ENCODE measurements around the gene LGALS7B. TPM values are rescaled to one million over a fixed set of nuclear protein-coding genes. Genes with fewer than 3 reads are reported as not detected.

Gene LGALS7B
- total and polyA plus RNA-seq, 10 of the 15 experiments (the other 5 are each of a cell fraction or from before 2014, with no cell fraction given) = not detected

DNA sequence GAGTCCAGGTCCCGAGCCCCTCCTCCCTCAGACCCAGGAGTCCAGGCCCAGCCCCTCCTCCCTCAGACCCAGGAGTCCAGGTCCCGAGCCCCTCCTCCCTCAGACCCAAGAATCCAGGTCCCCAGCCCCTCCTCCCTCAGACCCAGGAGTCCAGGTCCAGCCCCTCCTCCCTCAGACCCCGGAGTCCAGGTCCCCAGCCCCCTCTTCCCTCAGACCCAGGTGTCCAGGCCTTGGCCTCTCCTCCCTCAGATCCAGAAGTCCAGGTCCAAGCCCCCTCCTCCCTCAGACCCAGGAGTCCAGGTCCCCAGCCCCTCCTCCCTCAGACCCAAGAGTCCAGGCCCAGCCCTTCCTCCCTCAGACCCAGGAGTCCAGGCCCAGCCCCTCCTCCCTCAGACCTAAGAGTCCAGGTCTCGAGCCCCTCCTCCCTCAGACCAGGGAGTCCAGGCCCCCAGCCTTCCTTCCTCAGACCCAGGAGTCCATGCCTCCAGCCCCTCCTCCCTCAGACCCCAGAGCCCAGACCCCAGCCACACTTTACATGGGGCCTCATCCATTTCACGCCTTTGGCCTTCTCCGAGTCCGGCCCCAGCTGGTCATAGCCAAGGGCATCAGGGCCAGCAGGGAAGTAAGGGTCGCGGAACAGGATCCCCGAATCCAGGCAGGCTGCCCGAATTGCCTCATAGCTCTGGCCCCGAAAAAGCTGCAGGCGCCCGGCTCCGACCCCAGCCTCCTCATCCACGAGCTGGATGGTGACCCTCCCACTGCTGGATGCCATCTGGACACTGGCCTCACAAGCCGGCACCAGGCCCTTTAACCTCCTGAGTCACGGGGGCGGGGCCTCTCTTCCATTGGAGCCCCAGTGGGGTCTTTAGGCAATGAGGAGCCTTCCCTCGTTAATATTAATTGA lies 45.4 kb upstream of the LGALS7B start:
- 65% methylated on average over 17 of the region's 20 CpGs for WGBS (ENCODE audit: insufficient coverage, insufficient replicate concordance, low lambda C conversion rate, missing lambda C conversion rate)
- in situ Hi-C loops (cut with MboI) = no loop called here

More for the DNA sequence above, 45.4 kb upstream of the LGALS7B start:
- intact Hi-C loops (cut with micrococcal nuclease; ENCODE audit: unreplicated experiment) = no loop called here
- no peak overlapping the region for H3K4me2 ChIP-seq (ENCODE audit: control insufficient read depth, insufficient read depth)
- RAD21 ChIA-PET (ENCODE audit: unreplicated experiment) = no interaction called here
- ATAC-seq (no peak), DNase-seq (ENCODE audit: low read depth, low spot score) (no peak), FAIRE-seq (no peak)
- SMC1A ChIA-PET (ENCODE audit: uncharacterized antibody, unreplicated experiment) = interaction anchor here (1.2 kb wide), 1 partner anchor 341 kb away, joined by 4 read pairs; the partner anchor contains the start of gene FAM98C
- H3K79me2 ChIP-seq (ENCODE audit: control insufficient read depth, insufficient read depth, low read length) = no peaks in the 10 kb centered on the region
- CTCF ChIA-PET = no interaction called here
- TF ChIP-seq BCL11A (IDR thresholded peaks at IDR 0.05; ENCODE audit: low read depth, low read length) (no peak), ETV6 (conservative IDR thresholded peaks at IDR 0.05 in 1 of 2, IDR thresholded peaks at IDR 0.05 in 1 of 2; ENCODE audit: borderline replicate concordance in 1 of 2, low read depth in 1 of 2) (no peak), BACH1 (IDR thresholded peaks at IDR 0.05; ENCODE audit: borderline replicate concordance) (no peak), SREBF1 (IDR thresholded peaks at IDR 0.05; ENCODE audit: low read length) (no peak), POLR2A (IDR thresholded peaks at IDR 0.05; ENCODE audit: low read depth, low read length) (no peak), NR2C1 (IDR thresholded peaks at IDR 0.05) (no peak)
- TF ChIP-seq, protein P1, sequence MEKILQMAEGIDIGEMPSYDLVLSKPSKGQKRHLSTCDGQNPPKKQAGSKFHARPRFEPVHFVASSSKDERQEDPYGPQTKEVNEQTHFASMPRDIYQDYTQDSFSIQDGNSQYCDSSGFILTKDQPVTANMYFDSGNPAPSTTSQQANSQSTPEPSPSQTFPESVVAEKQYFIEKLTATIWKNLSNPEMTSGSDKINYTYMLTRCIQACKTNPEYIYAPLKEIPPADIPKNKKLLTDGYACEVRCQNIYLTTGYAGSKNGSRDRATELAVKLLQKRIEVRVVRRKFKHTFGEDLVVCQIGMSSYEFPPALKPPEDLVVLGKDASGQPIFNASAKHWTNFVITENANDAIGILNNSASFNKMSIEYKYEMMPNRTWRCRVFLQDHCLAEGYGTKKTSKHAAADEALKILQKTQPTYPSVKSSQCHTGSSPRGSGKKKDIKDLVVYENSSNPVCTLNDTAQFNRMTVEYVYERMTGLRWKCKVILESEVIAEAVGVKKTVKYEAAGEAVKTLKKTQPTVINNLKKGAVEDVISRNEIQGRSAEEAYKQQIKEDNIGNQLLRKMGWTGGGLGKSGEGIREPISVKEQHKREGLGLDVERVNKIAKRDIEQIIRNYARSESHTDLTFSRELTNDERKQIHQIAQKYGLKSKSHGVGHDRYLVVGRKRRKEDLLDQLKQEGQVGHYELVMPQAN (conservative IDR thresholded peaks at IDR 0.05) = no peak
- TF ChIP-seq, protein P2, sequence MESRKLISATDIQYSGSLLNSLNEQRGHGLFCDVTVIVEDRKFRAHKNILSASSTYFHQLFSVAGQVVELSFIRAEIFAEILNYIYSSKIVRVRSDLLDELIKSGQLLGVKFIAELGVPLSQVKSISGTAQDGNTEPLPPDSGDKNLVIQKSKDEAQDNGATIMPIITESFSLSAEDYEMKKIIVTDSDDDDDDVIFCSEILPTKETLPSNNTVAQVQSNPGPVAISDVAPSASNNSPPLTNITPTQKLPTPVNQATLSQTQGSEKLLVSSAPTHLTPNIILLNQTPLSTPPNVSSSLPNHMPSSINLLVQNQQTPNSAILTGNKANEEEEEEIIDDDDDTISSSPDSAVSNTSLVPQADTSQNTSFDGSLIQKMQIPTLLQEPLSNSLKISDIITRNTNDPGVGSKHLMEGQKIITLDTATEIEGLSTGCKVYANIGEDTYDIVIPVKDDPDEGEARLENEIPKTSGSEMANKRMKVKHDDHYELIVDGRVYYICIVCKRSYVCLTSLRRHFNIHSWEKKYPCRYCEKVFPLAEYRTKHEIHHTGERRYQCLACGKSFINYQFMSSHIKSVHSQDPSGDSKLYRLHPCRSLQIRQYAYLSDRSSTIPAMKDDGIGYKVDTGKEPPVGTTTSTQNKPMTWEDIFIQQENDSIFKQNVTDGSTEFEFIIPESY (IDR thresholded peaks at IDR 0.05) = no peak
- TF ChIP-seq, protein P3, sequence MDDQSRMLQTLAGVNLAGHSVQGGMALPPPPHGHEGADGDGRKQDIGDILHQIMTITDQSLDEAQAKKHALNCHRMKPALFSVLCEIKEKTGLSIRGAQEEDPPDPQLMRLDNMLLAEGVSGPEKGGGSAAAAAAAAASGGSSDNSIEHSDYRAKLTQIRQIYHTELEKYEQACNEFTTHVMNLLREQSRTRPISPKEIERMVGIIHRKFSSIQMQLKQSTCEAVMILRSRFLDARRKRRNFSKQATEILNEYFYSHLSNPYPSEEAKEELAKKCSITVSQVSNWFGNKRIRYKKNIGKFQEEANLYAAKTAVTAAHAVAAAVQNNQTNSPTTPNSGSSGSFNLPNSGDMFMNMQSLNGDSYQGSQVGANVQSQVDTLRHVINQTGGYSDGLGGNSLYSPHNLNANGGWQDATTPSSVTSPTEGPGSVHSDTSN (IDR thresholded peaks at IDR 0.05; ENCODE audit: insufficient replicate concordance, low read depth, low read length) = no peak
- H2AFZ ChIP-seq (ENCODE audit: control insufficient read depth, low read depth, low read length) = no peak overlapping the region
- H3K9ac ChIP-seq (ENCODE audit: control insufficient read depth, insufficient read depth, low read length) = no peak overlapping the region
- no peaks in the 10 kb centered on the region for H3K9me3 ChIP-seq (replicated peaks; ENCODE audit: control insufficient read depth, insufficient read depth, low read length)
- POLR2A ChIA-PET = no interaction called here
- H3K4me3 ChIP-seq = no peak overlapping the region
- no peak overlapping the region for H3K27ac ChIP-seq (ENCODE audit: control insufficient read depth, insufficient read depth)
- H4K20me1 ChIP-seq (ENCODE audit: control insufficient read depth, insufficient read depth) = no peaks in the 10 kb centered on the region
- H3K27me3 ChIP-seq (replicated peaks in 1 of 2; ENCODE audit: control insufficient read depth in 2 of 2, insufficient read depth in 2 of 2, low read length in 1 of 2) = no peaks in the 10 kb centered on the region
- BruUV-seq (replicated peaks) = no TSS peak
- no peaks in the 10 kb centered on the region for H3K4me1 ChIP-seq (ENCODE audit: control insufficient read depth, insufficient read depth, low read length)
- H3K36me3 ChIP-seq (ENCODE audit: control insufficient read depth in 2 of 2, insufficient read depth in 2 of 2, low read length in 1 of 2) = no peaks in the 10 kb centered on the region

All from GM12878 (cell line).